Gastroesophageal sphincter (tissue), 4 donors: Measurements from ENCODE around the gene PLXDC1. TPM values are rescaled to one million over a fixed set of nuclear protein-coding genes. Genes with fewer than 3 reads are reported as not detected.

Experiments
- ATAC-seq: fragments of 150-250 bp; one replicate; pipeline ENCODE4 v1.9.1; 2016; ENCODE audit warnings: mild to moderate bottlenecking, moderate library complexity
- H3K27ac ChIP-seq, 4 donors: fragments of 200-600 bp; sonication (generic) in 3 of 4; 1 replicate in 3 of 4; 2 replicates in 1 of 4; pipeline ENCODE4 v1.5.1; 2016 to 2019
- H3K27me3 ChIP-seq: fragments of 200-600 bp; sonication (generic); one replicate; pipeline ENCODE4 v1.5.1; 2019
- H3K36me3 ChIP-seq, 2 donors: fragments of 200-600 bp; sonication (generic); one replicate each; pipeline ENCODE4 v1.5.1; 2019; ENCODE audit warnings: control low read depth in 1 of 2
- H3K4me1 ChIP-seq, 3 donors: fragments of 200-600 bp; sonication (generic); 1 replicate in 2 of 3; 2 replicates in 1 of 3; pipeline ENCODE4 v1.5.1; 2016 to 2019; ENCODE audit warnings: control low read depth in 2 of 3
- H3K4me3 ChIP-seq, 2 donors: fragments of 200-600 bp; sonication (generic); one replicate each; pipeline ENCODE4 v1.5.1; 2019; ENCODE audit warnings: mild to moderate bottlenecking in 1 of 2, moderate library complexity in 1 of 2
- H3K9me3 ChIP-seq, 3 donors: fragments of 200-600 bp; sonication (generic); one replicate each; pipeline ENCODE4 v1.5.1; 2017 to 2019; ENCODE audit warnings: control low read depth in 2 of 3
- EP300 ChIP-seq: sonication (generic); formaldehyde crosslinking; IDR thresholded peaks from one replicate; pipeline ENCODE4 v1.6.1; 2017; ENCODE audit warnings: antibody characterized with exemption, mild to moderate bottlenecking
- POLR2A ChIP-seq, 2 donors: fragments of 450-650 bp; IDR thresholded peaks; one replicate each; pipeline ENCODE4 v1.6.1; 2017; ENCODE audit warnings: antibody characterized with exemption in 2 of 2, mild to moderate bottlenecking in 2 of 2, moderate library complexity in 1 of 2
- POLR2AphosphoS5 ChIP-seq: sonication (generic); formaldehyde crosslinking; IDR thresholded peaks from one replicate; pipeline ENCODE4 v1.6.1; 2017; ENCODE audit warnings: antibody characterized with exemption
- WGBS, 2 donors: methylation state at CpG; one replicate each; pipeline ENCODE4 v1.1.5; 2018; ENCODE audit warnings: low coverage in 1 of 2; 5-methylcytosine and 5-hydroxymethylcytosine counted together
- total RNA-seq, 4 donors: library from RNA; depleted of rRNA; stranded (reverse); fragments of >200 nt; gene quantifications; one replicate each; pipeline ENCODE4 v1.1.0, GENCODE V29; 2016
- TF ChIP-seq, protein P1 (sequence below), 4 experiments: fragments of 200-600 bp in 2 of 4; fragments of 450-650 bp in 2 of 4; sonication (generic) in 1 of 4; IDR thresholded peaks; one replicate each; pipeline ENCODE4 v1.5.1; 2017 to 2019; ENCODE audit warnings: antibody characterized with exemption in 4 of 4, mild to moderate bottlenecking in 2 of 4, moderate library complexity in 2 of 4

The PLXDC1 gene
- total RNA-seq, 4 donors from 2014 or later = 5.5 to 21.6 (median 17.4) TPM

DNA sequence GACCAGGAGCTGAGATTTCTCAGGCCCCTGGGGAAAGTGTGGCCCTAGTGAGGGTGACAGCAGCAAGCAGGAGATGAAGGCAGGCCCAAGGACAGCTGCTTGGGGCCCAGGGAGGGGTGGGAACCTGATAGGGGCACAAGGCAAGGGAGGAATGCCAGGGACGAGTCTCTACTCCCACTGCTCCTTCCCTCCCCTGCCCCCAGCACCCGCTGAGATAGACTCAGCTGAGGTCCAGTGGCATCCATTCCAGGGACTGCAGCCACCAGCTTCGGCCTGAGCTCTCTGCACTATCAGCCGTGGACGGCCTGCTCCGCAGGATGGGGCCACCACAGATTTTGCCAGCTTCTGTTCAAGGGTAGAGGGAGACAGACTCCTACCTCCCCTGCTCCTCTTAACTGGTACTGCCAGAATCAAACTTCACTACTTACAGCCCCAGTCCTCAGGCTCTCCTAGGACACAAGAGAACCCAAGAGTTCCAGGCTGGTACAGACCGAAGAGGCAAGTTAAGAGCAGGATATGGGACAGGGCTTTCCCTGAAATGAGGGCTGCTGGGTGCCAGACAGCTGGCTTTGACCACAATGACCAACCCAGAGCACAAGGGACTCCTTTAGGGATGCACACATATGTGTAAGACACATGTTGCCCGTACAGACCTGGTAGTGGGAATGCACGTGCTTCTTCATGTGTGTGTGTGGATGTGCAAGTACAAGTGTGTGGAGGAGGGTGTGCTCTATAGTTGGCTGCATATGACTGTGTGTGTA is 40.5 kb upstream of the PLXDC1 start:
- TF ChIP-seq EP300 (no peak), POLR2AphosphoS5 (no peak), POLR2A (IDR thresholded peaks at IDR 0.05) (no peak)
- TF ChIP-seq, protein P1, sequence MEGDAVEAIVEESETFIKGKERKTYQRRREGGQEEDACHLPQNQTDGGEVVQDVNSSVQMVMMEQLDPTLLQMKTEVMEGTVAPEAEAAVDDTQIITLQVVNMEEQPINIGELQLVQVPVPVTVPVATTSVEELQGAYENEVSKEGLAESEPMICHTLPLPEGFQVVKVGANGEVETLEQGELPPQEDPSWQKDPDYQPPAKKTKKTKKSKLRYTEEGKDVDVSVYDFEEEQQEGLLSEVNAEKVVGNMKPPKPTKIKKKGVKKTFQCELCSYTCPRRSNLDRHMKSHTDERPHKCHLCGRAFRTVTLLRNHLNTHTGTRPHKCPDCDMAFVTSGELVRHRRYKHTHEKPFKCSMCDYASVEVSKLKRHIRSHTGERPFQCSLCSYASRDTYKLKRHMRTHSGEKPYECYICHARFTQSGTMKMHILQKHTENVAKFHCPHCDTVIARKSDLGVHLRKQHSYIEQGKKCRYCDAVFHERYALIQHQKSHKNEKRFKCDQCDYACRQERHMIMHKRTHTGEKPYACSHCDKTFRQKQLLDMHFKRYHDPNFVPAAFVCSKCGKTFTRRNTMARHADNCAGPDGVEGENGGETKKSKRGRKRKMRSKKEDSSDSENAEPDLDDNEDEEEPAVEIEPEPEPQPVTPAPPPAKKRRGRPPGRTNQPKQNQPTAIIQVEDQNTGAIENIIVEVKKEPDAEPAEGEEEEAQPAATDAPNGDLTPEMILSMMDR (IDR thresholded peaks at IDR 0.05) = no peak
- Histone ChIP-seq H3K9me3 (no peaks in the 10 kb centered on the region), H3K27me3 (no peaks in the 10 kb centered on the region), H3K27ac (no peak overlapping the region), H3K4me3 (no peak overlapping the region), H3K4me1 (peaks cover 0 to 38% (median 10%) of the 10 kb centered on the region in 3 donors), H3K36me3 (peaks cover 0 to 76% of the 10 kb centered on the region in 2 donors)
- ATAC-seq = no peak
- WGBS, 2 donors = 67 to 94% methylated on average over 1 to 7 of the region's 9 CpGs

DNA sequence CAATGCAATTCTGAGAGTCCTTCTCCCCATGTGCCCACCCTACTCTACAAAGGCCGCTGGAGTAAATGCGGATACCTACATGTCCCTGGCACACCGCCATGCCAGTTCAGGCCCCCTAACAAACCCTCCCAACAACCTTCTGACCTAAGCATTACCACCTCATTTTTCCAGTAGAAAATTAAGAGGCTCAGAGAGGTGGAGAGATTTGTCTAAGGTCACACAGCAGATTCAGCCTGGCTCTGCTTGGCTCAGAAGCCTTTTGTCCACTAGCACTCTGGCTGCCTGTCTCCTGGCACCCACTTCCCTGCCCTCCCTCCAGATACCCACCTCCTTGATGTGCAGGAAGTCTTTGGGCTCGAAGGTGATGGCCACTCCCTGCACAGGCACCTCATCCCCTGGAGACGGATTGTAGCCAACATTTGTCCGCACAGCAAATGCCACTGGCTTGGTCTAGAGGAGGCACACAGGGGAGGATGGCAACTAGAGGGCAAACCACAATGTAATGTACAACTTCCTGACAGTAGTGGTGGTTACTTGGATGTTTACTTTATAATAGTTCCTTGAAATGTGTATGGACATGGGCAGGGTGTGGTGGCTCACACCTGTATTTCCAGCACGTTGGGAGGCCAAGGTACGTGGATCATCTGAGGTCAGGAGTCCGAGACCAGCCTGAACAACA is 35.9 kb upstream of the PLXDC1 start:
- Histone ChIP-seq H3K27me3 (no peaks in the 10 kb centered on the region), H3K4me3 (no peak overlapping the region), H3K27ac (no peak overlapping the region), H3K9me3 (no peaks in the 10 kb centered on the region), H3K36me3 (peaks cover 0 to 99% of the 10 kb centered on the region in 2 donors), H3K4me1 (no peaks in the 10 kb centered on the region)
- no peak for ATAC-seq
- TF ChIP-seq POLR2AphosphoS5 = no peak
- WGBS, 2 donors = 91 to 100% methylated on average over 1 to 4 of the region's 9 CpGs

GRCh38 chr17:39186481-39187002 is 35.1 kb upstream of the PLXDC1 start:
- H3K27me3 ChIP-seq = no peaks in the 10 kb centered on the region
- no peak for ATAC-seq
- no peak for TF ChIP-seq POLR2AphosphoS5
- no peak for TF ChIP-seq POLR2A (IDR thresholded peaks at IDR 0.05)
- TF ChIP-seq EP300 = no peak
- TF ChIP-seq, protein P1 (IDR thresholded peaks at IDR 0.05) = no peak
- no peaks in the 10 kb centered on the region for H3K9me3 ChIP-seq
- no peak overlapping the region for H3K4me3 ChIP-seq
- no peaks in the 10 kb centered on the region for H3K4me1 ChIP-seq
- WGBS, 2 donors = no CpG with 5 or more reads among the region's 15 CpGs
- H3K36me3 ChIP-seq = peaks cover 0 to 99% of the 10 kb centered on the region in 2 donors
- H3K27ac ChIP-seq = no peak overlapping the region

DNA sequence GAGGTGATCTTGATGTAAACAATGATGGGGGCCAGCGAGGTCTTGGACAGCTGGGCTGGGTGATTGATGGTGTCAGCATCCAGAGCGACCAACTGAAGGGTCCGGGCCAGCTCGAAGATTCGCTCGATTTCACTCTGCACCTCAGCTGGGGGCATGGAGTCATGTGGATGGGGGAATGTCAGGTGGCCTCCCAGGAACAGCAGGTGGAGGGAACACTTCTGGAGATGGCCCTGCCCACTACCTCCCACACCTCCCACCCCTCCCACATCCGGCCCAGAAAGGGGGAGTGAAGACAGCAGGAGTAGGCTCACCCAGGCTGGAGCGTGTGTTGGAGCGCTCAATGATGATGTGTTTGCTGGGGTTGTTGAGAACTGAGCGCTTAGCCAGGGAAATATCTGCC is 32.3 kb upstream of the PLXDC1 start:
- 40 to 72% methylated on average over 1 to 5 of the region's 10 CpGs for WGBS, 2 donors
- Histone ChIP-seq H3K4me1 (no peaks in the 10 kb centered on the region), H3K9me3 (no peaks in the 10 kb centered on the region), H3K27ac (no peak overlapping the region), H3K4me3 (no peak overlapping the region), H3K36me3 (peaks cover 0 to 99% of the 10 kb centered on the region in 2 donors), H3K27me3 (no peaks in the 10 kb centered on the region)
- no peak for ATAC-seq
- no peak for TF ChIP-seq POLR2A (IDR thresholded peaks at IDR 0.05)
- no peak for TF ChIP-seq POLR2AphosphoS5
- TF ChIP-seq EP300 = no peak
- TF ChIP-seq, protein P1 (IDR thresholded peaks at IDR 0.05) = no peak

DNA sequence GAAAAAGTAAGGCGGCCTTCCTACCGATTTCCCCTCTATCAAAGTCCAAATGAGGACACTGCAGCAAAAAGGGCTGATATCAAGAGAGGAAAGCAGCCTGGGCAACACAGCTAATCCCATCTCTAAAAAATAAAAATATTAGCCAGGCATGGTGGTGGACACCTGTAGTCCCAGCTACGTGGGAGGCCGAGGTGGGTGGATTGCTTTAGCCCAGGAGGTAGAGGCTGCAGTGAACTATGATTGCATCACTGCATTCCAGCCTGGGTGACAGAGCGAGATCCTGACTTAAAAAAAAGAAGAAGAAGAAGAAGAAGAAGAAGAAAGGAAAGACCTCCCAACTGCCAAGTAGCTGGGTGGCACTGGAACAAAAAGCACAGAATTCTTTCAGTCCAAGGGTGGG is 31.6 kb upstream of the PLXDC1 start:
- Histone ChIP-seq H3K9me3 (no peaks in the 10 kb centered on the region), H3K27ac (no peak overlapping the region), H3K36me3 (peaks cover 0 to 98% of the 10 kb centered on the region in 2 donors), H3K4me3 (no peak overlapping the region), H3K4me1 (no peaks in the 10 kb centered on the region), H3K27me3 (no peaks in the 10 kb centered on the region)
- ATAC-seq = no peak
- TF ChIP-seq POLR2AphosphoS5 (no peak), EP300 (no peak), POLR2A (IDR thresholded peaks at IDR 0.05) (no peak)
- TF ChIP-seq, protein P1 (IDR thresholded peaks at IDR 0.05) = no peak
- 93 to 100% methylated on average over 3 to 4 of the region's 5 CpGs for WGBS, 2 donors
